Aorta (tissue), 5 donors: ENCODE data around the gene RGS6. TPM values are rescaled to one million over a fixed set of nuclear protein-coding genes. Genes with fewer than 3 reads are reported as not detected.
A peak's percentile ranks its signal among the peaks of the same experiment; 100 is the strongest.

ENCODE experiments used
- ATAC-seq: fragments of 200-7000 bp; cut with Tn5 transposase; one replicate; pipeline ENCODE4 v1.9.1; 2022; ENCODE audit warnings: moderate library complexity; ENCODE audit not compliant: low FRiP score
- DNase-seq, 2 donors: peaks; one replicate each; pipeline ENCODE4 v3.0.0-alpha.2; 2020
- H3K27ac ChIP-seq, 2 donors: one replicate each; pipeline ENCODE4 v1.5.1; 2013; ENCODE audit warnings: low read length in 2 of 2, mild to moderate bottlenecking in 2 of 2, moderate library complexity in 2 of 2, control low read depth in 1 of 2, inconsistent platforms in 1 of 2, low read depth in 1 of 2
- H3K27me3 ChIP-seq, 2 donors: one replicate each; pipeline ENCODE4 v1.6.1; 2013; ENCODE audit warnings: control low read depth in 1 of 2, low read length in 1 of 2, mild to moderate bottlenecking in 1 of 2, moderate library complexity in 1 of 2; ENCODE audit not compliant: insufficient read depth in 2 of 2, control insufficient read depth in 1 of 2
- H3K36me3 ChIP-seq, 2 donors: one replicate each; pipeline ENCODE4 v1.6.1; 2013; ENCODE audit warnings: control low read depth in 1 of 2, low read length in 1 of 2, mild to moderate bottlenecking in 1 of 2; ENCODE audit not compliant: insufficient read depth in 2 of 2, control insufficient read depth in 1 of 2
- H3K4me1 ChIP-seq, 2 donors: one replicate each; pipeline ENCODE4 v1.6.1; 2013; ENCODE audit warnings: low read length in 2 of 2, control low read depth in 1 of 2, mild to moderate bottlenecking in 1 of 2, moderate library complexity in 1 of 2; ENCODE audit not compliant: insufficient read depth in 2 of 2, control insufficient read depth in 1 of 2
- H3K4me3 ChIP-seq, 2 donors: one replicate each; pipeline ENCODE4 v1.5.1; 2013; ENCODE audit warnings: low read length in 2 of 2, control low read depth in 1 of 2, mild to moderate bottlenecking in 1 of 2
- H3K9me3 ChIP-seq: one replicate; pipeline ENCODE4 v1.6.1; 2013; ENCODE audit warnings: mild to moderate bottlenecking, low read length; ENCODE audit not compliant: control insufficient read depth
- WGBS, 2 donors: extraction: QIAGEN DNeasy Blood & Tissue Kit; methylation state at CpG; one replicate each; pipeline ENCODE4 v1.1.7; 2013; 5-methylcytosine and 5-hydroxymethylcytosine counted together
- intact Hi-C, 2 donors: fragments of 100-400 bp; cut with DNase I; formaldehyde crosslinking; loops; one replicate each; pipeline versions ENCODE4 v1.14.2 to v1.15.0; 2022
- polyA plus RNA-seq, 2 donors: library from polyadenylated mRNA; stranded (reverse); fragments of 200-250 nt; gene quantifications; one replicate each; pipeline ENCODE4 v1.2.3, GENCODE V29; 2013
- total RNA-seq, 2 donors: library from RNA; stranded (reverse); fragmentation: NEBNext Ultra II Directional; extraction: Animal tissue kit (Norgen Biotek cat#: 25700); gene quantifications; one replicate each; pipeline ENCODE4 v1.2.1, GENCODE V29; 2021
- donor health status: healthy with polysubstance abuse.
- donor health status: Bipolar disorder and iron deficiency.
- donor health status: DM: no; HTN: no; CAD: no.
- donor health status: DM: no; HTN: no; CAD: no.
- donor health status: DM: yes; HTN: yes; CAD: no.

The RGS6 gene
- total and polyA plus RNA-seq, 4 donors = 0.05 to 2.0 (median 1.8) TPM; not detected in 1

DNA sequence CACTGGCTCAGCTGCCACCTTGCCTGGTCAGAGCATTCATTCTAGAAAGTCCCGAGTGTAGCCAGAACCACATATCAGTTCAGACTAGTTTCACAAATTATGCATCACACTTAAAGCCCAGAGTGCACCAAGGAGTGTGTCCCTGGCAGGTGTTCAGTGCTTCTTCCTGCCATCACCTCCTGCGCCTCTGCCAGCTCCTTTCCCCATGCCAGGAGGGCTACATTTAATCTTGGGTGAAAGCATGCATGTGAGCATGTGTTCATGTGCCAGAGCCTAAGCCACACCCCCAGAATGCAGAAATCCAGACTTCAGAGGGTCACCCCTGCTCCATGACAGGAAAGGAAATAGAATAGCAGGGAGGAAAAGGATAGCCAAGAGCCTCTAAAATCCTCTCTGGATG, 580.1 kb downstream of the RGS6 start:
- WGBS, 2 donors = 68 to 81% methylated on average over 2 of the region's 2 CpGs
- no peaks in the 10 kb centered on the region for H3K36me3 ChIP-seq
- DNase-seq = no peak
- no peak overlapping the region for H3K4me3 ChIP-seq
- intact Hi-C loops = no loop called here
- no peaks in the 10 kb centered on the region for H3K4me1 ChIP-seq
- H3K27ac ChIP-seq = no peak overlapping the region
- no peaks in the 10 kb centered on the region for H3K9me3 ChIP-seq
- no peak for ATAC-seq
- H3K27me3 ChIP-seq = no peaks in the 10 kb centered on the region

DNA sequence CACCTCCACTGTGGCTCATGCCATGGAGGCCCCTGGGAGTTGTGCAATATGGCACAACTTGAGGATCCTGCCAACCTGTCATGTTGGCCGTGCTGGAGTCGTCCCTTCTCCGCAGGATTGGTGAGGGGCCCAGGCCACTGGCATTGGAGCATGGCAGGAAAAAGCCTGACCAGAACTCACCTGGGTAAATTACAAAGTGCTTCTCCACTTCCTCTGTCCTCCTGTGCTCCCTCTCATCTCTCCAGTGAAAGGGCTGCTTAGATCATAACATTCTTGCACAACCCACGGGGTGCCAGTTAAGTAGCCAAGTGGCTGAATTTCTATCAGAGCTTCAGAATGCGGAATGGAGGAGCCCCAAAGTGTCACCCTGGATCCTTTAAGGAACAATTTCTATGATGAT, 580.7 kb downstream of the RGS6 start:
- ATAC-seq (no peak), DNase-seq (no peak)
- 80 to 91% methylated on average over 5 of the region's 5 CpGs for WGBS, 2 donors
- no peaks in the 10 kb centered on the region for H3K4me1 ChIP-seq
- no peaks in the 10 kb centered on the region for H3K27me3 ChIP-seq
- intact Hi-C loops = loop anchor here in 1 of 2 donors (1.0 kb wide), 1 partner anchor 391 kb away; no protein-coding TSS in a partner anchor
- no peak overlapping the region for H3K27ac ChIP-seq
- H3K4me3 ChIP-seq = no peak overlapping the region
- H3K36me3 ChIP-seq = no peaks in the 10 kb centered on the region
- H3K9me3 ChIP-seq = no peaks in the 10 kb centered on the region

DNA sequence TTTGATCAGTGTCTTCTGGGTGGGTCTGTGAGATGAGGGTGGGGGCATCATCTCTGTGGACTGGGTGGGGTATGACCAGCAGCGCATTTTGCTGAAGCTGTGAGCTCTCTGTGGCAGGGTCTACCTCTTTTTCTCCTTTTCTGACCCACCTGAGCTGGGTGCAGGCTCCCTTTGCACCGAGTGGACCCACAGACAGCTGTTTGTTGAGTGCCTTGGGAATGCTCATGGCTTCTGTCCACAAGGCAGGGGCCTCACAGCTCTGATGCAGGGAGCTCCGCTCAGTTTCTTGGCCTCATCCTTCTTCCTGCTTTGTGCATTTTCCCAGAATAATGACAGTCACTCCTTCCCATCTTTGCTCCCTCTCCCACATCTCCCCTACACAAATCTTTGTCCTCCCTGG, 581.1 kb downstream of the RGS6 start:
- no peaks in the 10 kb centered on the region for H3K4me1 ChIP-seq
- no peak overlapping the region for H3K27ac ChIP-seq
- no peak for DNase-seq
- H3K9me3 ChIP-seq = no peaks in the 10 kb centered on the region
- no peaks in the 10 kb centered on the region for H3K36me3 ChIP-seq
- 90 to 98% methylated on average over 3 of the region's 3 CpGs for WGBS, 2 donors
- intact Hi-C loops = loop anchor here in 1 of 2 donors (1.0 kb wide), 1 partner anchor 391 kb away; no protein-coding TSS in a partner anchor
- no peaks in the 10 kb centered on the region for H3K27me3 ChIP-seq
- H3K4me3 ChIP-seq = no peak overlapping the region
- ATAC-seq = no peak

DNA sequence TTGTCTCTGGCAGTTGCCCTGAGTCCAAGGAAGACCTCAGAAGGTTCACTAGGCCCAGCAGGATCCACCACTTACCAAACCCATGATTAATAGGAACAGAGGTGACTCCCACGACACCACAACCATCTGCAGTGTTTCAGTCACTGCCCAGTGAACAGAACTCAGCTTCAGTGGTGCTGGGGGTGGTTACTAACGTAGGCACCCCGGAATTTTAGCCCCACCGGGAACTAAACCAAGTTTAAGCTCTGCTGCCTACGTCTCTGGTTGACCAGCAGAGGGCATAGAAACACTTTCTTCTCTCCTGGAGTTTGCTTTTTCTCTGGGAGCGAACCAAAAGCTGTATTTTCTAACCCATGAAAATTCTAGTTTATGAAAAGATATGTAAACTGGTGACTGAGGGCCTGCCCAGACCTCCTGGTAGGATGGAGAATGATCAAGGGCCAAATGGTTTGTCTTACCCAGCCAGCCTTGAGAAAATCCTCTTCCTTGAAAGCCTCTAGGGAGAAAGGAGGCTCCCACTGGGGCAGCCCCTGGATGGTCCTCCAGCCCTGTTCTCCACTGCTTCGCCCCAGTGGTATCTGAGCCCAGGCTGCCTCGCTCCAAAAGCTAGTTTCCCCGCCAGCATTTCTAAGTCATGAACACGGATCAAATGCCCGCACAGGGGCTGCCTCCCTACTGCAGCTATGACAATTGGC, 581.9 kb downstream of the RGS6 start:
- H3K9me3 ChIP-seq = no peaks in the 10 kb centered on the region
- no peak for ATAC-seq
- H3K36me3 ChIP-seq = no peaks in the 10 kb centered on the region
- H3K4me3 ChIP-seq = no peak overlapping the region
- no peak overlapping the region for H3K27ac ChIP-seq
- H3K27me3 ChIP-seq = no peaks in the 10 kb centered on the region
- intact Hi-C loops = loop anchor here in 1 of 2 donors (1.0 kb wide), 1 partner anchor 390 kb away; no protein-coding TSS in a partner anchor
- no peaks in the 10 kb centered on the region for H3K4me1 ChIP-seq
- 20 to 21% methylated on average over 11 of the region's 11 CpGs for WGBS, 2 donors
- DNase-seq = no peak

DNA sequence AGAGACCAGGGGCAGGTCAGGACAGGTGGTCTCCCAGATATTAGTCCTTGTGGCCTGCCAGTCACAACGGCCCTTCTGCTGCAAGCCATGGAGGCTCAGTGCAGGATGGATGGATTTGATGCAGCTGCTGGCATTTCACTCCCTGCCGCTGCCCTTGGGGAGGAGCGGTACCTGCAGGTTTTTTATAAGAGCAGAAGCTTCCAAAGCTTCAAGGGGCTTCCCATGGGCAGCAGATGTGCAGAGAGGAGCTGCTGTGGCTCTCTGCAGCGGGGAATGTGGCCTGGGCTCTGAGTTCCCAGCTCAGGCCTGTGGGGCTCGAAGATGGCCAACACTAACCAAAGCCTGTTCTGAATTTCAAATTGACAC, 582.4 kb downstream of the RGS6 start:
- no peaks in the 10 kb centered on the region for H3K27me3 ChIP-seq
- no peaks in the 10 kb centered on the region for H3K9me3 ChIP-seq
- no peaks in the 10 kb centered on the region for H3K36me3 ChIP-seq
- 80 to 81% methylated on average over 5 of the region's 5 CpGs for WGBS, 2 donors
- no peak overlapping the region for H3K27ac ChIP-seq
- intact Hi-C loops = no loop called here
- DNase-seq (no peak), ATAC-seq (no peak)
- no peak overlapping the region for H3K4me3 ChIP-seq
- H3K4me1 ChIP-seq = no peaks in the 10 kb centered on the region

DNA sequence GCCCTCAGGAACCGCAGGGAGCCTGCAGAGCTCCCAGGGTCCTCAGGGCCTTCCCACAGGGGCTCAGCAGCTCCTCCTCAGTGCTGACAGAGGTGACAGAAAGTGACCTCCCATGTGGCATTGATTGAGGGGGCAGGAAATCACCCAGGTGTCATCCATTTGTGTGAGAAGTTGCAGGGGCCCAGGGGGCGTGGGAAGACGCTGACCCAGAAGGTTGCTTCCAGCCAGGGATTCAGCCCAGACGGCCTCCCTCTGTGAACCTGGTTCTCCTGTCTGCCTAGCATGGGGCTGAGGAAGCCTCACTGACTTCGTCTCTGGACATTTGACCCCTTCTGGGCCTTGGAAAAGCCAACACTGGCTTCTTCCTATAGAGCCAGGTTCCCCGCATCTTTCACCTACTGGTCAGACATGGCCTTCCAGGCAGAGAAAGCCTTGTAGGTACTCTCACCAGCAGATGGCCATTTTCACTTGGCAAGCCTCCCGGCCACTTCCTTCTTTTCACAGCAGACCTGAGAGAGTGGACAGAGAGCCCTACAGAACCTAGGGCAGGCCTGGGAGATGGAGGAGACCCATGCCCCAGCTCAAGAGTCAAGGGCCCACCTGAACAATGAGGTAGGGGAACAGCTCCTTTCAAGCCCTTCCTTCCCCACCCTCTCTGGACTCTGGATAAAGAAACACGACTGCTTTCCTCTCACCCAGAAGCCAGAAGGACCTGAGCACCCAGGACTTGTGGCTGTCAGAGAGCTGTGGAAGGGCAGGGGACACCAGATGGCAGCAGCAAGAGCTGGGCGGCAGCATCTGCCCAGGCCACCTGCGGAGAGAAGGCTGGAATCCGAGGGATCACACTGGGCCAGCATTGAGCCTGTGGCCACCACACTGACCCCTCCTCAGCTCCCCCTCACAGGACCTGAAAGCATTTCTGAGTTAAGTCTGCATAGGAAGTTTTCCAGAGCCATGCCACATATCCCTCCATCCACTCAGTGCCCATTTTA, 583.8 kb downstream of the RGS6 start:
- Histone ChIP-seq H3K4me1 (no peaks in the 10 kb centered on the region), H3K4me3 (no peak overlapping the region), H3K27ac (no peak overlapping the region), H3K27me3 (no peaks in the 10 kb centered on the region), H3K36me3 (no peaks in the 10 kb centered on the region), H3K9me3 (no peaks in the 10 kb centered on the region)
- intact Hi-C loops = loop anchor here in 1 of 2 donors (2.0 kb wide), 1 partner anchor 433 kb away; no protein-coding TSS in a partner anchor
- DNase-seq (no peak), ATAC-seq (no peak)
- 74 to 75% methylated on average over 11 of the region's 11 CpGs for WGBS, 2 donors

DNA sequence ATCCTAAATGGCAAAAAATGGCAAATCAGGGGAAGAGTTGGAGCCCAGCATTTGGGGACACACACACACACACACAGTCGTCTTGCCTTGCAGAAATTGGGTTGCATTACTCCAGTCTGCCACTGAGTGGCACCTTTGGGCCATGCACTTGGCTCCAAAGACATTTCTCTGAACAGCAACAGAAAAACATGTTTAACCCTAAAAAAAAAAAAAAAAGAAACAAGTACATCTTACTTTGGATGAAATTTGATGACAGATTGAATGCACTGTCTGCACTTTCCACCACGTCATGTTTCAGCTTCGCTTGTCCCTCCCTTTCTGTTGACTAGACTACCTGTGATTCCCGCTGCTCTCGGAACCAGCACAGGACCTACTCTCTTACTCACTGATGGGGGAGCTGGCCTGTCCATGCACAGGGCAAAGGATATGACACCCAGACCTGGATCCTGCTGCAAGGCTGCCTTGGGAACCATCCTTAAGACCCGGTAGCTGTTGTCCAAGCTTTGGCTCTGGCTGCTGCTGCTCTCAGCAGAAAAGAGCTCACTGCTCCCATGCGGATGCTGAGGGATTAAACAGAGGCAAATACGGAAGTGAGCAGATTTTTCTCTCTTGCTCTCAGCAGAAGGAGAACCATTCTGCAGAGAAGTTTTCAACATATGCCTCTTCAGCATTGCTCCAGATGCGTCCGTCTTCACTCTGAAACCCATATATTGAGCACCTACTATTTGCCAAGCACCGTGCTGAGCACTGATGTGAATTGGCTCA, 584.9 kb downstream of the RGS6 start:
- H3K9me3 ChIP-seq = no peaks in the 10 kb centered on the region
- H3K4me3 ChIP-seq = no peak overlapping the region
- H3K4me1 ChIP-seq = no peaks in the 10 kb centered on the region
- DNase-seq (peak; percentile 71 to 85), ATAC-seq (peak; percentile 87)
- H3K36me3 ChIP-seq = no peaks in the 10 kb centered on the region
- no peak overlapping the region for H3K27ac ChIP-seq
- intact Hi-C loops = loop anchor here (1.0 to 2.0 kb wide), 3 partner anchors 387 to 432 kb away; no protein-coding TSS in a partner anchor
- WGBS, 2 donors = 42 to 51% methylated on average over 11 of the region's 11 CpGs
- H3K27me3 ChIP-seq = no peaks in the 10 kb centered on the region

DNA sequence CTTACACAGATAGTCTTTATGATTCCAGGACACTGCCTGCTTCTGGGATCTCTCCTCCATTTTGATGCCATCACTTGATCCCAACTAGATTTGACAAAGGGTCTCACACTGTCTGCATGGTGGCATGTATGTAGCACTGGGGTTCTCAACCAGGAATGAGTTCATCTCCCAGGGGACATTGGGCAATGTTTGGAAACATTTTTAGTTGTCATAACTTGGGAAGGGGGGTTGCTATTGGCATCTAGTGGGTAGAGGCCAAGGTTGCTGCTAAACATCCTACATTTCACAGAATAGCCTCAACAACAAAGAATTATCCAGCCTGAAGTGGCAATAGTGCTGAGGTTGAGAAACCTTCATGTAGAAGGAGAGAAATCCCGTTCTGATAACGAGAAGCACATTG, 585.5 kb downstream of the RGS6 start:
- Histone ChIP-seq H3K36me3 (no peaks in the 10 kb centered on the region), H3K27me3 (no peaks in the 10 kb centered on the region), H3K27ac (no peak overlapping the region), H3K9me3 (no peaks in the 10 kb centered on the region), H3K4me1 (no peaks in the 10 kb centered on the region), H3K4me3 (no peak overlapping the region)
- DNase-seq = no peak
- ATAC-seq = no peak
- intact Hi-C loops = loop anchor here (1.0 to 2.0 kb wide), 3 partner anchors 387 to 431 kb away; no protein-coding TSS in a partner anchor
- WGBS, 2 donors = 89 to 90% methylated on average over 2 of the region's 2 CpGs
